SHP77 (cell line): ENCODE results near the gene LRP1B.

Experiments used
- DNase-seq, 2 experiments: peaks; one replicate each; lab custom pipeline; 2025; lab: John Stamatoyannopoulos, UW

Gene LRP1B

DNA sequence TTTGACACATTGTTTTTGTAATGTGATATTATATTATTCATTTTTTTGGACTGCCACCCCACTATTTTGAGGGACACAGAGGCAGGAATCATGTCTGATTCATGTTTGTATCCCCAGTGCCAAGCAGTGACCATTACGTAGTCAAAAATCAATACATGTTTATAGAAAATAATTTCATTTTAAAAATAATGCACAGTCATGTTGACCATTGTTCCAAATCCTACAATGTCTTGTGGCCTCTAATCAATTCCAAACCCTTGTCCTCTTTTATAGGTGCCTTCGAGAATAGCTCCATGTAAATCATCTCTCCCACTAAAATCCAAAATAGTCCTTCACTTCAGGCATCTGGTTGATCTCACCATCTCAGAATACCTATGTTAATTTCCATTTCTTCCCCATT lies 454.7 kb downstream of the LRP1B start:
- no peak for DNase-seq

DNA sequence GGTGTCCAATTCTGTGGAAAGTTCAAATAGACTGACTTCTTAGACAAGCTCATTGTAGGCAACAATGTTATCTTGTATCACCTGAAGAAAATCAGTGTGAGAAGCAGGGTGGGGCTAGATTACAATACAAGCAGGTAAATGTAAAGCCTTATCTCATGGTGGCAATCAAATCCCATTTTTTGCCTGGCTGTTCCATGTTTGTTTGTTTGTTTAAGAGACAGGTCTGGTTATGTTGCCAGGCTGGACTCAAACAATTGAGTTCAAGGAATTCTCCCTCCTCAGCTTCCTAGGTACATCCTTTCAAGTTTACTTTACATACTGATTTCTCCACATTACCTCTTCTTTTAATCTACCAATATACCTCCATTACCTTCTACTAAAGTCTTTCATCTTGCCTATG lies 464.6 kb downstream of the LRP1B start:
- no peak for DNase-seq

DNA sequence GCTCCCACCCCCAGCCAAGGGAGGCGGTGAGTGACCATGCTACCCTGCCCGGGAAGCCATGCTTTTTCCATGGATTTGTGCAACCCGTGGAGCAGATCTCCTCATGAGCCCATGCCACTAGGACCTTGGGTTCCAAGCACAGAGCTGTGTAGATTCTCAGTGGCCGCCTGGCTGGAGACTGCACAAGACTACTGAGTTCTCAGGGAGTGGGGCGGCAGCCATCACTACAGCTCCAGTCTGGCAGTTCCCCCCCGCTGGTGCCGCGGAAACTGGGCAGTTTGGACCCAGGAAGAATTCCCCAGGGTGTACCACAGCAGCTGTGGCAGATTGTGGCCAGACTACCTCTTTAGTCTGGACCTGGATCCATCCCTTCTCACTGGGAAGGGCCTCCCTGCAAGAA lies 470.6 kb downstream of the LRP1B start:
- DNase-seq, result no peak

DNA sequence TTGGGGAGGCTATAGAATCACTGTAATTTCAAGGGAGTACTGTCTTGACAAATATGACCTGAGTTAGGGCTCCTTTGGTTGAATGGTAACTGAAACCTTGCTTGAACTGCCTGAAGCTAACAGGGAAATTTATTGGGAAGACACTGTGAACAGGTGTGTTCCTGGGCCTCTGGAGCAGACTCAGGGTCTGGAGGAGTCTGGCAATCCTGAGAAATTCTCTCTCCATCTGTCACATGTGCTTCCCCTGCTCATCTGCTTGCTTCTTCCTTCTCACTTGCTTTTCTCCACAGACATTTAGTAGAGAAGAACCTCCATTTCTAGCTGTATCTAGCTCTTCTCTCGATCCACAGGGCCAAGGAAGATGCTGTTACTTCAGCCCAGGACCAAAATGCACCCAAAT lies 476.5 kb downstream of the LRP1B start:
- no peak for DNase-seq

DNA sequence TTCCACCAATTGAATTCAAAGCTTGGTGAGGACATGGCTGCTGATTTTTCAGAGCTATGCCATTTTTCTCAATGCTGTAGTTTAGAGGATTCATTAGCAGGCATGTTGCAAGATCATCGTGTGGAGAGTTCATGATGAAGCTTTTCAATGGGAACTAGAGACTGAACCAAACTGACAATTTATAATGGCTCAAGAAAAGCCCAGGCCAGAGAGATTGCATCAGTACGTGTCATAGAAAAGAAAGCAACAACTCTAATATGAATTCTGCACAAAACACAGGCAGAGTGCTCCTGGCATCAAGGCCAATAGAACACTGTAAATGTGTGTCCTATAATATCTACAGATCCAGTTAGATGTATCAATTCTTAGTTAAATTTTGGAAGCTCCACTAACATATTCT lies 477.6 kb downstream of the LRP1B start:
- no peak for DNase-seq

DNA sequence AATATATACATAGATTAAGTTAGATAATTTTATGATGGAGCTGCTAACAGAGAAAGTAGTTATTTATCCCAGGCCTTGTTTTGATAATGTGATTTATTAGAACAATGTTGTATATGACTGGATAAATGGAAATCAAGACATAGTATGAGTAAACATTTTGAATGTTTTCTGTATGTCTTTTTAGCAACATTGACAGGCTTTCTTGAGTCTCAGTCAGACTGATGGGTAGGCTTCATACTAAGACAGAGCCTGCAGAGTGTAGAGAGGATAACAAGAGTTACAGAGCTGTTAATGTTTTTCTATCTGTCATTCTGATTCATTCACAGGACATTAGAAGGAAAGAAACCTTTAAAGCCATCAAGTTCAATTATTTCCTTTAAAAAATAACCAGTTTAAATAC lies 478.5 kb downstream of the LRP1B start:
- no peak for DNase-seq

DNA sequence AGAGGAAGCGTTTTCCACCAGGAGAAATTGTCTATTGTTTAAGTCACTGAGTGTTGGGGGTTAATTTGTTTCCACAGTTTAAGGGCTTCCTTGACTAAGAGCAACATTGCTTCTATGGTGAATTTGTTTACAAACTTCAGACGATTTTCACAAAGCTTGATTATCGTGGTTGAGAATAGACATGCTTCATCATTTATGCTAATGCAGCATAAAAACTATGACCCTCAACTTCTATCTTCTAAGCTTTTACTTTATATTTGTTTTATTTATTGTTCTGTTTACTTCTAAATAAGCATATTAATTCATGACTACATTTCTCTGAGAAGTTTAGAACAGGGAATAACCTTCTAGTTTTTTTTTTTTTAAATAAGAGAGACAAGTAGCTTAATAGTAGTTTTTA lies 483.5 kb downstream of the LRP1B start:
- DNase-seq, result no peak

DNA sequence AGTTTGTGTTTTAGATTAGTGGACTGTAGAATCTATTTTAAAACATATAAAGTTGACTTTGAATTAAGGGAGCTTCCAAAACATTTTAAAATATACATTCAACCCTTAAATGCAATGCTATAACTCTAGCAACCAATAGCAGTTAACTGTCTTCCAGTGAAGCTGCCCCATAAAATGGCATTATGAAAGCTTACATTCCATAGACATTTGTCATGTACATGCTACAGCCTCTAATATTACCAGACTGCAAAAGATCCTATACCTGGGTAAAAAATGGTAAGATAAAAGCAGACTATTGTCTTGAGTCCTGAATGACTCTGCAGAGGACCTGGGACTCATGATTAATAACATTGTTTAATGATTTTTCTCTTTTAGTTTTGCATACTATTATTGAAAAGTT lies 489.4 kb downstream of the LRP1B start:
- no peak for DNase-seq

DNA sequence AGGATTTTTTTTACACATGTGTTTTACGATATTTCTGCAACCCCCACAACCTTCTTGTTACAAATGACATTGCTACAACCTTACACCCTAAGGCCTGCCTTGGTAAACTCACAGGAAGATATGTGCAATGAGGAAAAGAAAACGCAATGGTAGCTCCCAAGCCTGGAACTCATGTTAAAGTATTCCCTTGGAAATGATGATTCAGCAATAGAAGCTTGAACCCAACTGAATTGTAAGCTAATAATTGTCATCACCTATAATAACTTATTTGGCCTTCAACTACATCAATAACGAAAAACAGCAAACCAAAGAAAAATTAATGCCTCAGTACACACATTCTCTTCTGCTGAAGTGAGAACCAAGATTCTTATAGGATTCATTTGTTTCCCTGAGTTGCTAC lies 491.0 kb downstream of the LRP1B start:
- DNase-seq, result no peak

DNA sequence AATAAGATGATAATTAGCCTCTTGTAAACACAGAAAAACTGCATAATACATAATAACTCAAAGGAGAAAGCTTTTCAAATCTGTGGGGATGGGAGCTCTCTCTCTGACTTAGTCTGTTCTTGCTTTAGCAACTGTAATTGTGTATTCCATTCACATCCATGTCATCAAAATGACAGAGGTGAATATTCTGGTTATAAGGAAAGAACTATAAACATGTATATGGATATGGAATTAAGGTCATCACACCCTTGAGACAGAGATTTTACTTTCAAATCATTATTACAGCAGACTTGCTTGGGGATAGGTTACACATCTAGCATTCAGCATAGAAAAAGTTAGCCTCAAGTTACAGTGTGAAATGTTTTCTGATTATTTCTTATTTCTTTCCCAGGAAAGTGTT lies 497.7 kb downstream of the LRP1B start:
- no peak for DNase-seq

DNA sequence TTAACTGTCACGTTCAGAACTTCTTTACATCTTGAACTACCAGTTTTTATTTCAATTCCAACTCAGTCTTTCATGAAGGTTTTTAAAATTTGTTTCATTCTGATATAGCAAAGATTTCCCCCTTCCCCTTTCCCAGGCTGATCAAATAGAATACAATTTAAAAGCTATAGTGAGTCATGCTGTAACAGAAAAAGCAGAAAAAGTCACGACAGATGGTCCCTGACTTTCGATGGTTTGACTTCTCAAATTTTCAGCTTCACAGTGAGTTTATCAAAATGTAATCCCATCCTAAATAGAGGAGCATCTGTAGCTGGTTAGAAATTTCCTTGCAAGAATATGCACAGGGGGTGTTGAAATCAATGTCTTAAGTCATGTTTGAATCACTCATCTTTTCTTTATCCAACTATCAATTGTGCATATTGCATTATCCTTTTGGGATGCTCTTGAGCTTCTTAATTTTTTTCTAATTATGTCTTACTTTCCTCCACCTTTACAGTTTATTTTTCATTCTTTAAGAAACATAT lies 500.3 kb downstream of the LRP1B start:
- no peak for DNase-seq

DNA sequence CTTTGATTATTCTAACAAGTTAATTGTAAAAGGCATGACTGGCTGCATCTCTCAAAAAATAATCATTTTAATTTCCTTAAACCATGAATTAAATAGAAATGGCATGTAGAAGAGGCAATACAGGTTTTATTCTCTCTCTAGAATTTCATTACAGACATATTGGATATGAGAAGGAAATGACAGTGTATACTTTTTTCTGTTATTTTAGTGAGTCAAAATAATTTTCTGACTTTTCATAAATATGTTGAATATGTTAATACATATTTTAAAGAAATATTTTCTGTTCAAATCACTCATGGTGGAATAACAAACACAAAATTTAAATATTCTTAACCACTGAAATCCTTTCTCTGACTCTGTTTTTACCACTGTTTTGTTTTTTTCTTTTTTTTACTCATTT lies 510.4 kb downstream of the LRP1B start:
- no peak for DNase-seq

DNA sequence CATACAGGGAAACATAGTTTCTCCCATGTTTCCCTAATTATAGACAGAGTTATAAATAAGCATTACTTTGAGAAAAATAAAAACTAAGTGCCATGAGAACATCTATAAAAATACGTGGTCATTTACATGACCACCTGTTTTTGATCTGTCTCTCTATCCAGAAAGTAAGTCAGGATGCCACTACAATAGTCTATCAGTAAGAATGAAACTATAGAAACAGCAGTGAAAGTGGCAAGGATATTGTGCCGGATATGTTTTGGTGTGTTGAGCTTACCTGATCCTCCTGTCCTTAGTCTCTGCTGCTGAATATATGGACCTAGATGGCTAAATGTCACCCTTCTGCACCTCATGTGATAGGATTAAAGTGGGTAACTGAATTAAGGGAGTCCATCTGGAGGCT lies 512.4 kb downstream of the LRP1B start:
- no peak for DNase-seq

DNA sequence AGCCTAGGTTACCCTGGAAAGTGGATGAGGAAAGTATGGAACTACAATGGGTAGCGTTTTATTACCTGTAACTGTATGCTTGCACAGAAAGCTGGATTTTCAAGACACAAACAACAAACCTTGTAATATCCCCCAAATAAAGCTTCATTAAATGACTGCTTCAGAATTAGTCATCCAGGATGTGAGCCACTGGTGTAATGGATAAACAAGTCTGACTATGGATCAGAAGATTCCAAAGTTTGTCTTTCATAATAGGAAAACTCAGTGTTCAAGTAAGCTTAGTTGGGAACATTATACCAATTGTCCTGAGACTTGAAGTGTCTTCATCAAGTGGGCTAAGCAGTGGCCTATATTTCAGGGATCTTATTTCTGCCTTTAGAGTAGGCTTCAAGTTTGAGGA lies 518.8 kb downstream of the LRP1B start:
- DNase-seq, result no peak

DNA sequence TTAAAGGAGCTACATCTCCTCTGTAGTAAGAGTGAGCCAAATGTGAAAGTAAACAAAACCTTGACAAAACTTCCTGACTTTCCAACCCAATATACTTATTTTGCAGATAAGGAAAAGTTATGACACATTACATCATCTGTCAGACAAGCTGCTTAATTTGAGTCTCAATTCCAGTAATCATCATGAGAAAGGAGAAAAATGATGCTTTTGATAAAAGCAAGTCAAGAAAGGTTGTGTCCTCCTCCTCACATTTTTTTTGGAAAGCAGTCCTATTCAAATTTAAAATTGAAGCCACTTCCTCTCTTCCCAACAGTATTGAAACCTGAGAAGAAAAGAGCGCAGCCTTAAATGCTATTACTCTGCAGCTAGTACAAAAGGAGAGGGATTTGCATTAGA lies 519.6 kb downstream of the LRP1B start:
- DNase-seq, result no peak

DNA sequence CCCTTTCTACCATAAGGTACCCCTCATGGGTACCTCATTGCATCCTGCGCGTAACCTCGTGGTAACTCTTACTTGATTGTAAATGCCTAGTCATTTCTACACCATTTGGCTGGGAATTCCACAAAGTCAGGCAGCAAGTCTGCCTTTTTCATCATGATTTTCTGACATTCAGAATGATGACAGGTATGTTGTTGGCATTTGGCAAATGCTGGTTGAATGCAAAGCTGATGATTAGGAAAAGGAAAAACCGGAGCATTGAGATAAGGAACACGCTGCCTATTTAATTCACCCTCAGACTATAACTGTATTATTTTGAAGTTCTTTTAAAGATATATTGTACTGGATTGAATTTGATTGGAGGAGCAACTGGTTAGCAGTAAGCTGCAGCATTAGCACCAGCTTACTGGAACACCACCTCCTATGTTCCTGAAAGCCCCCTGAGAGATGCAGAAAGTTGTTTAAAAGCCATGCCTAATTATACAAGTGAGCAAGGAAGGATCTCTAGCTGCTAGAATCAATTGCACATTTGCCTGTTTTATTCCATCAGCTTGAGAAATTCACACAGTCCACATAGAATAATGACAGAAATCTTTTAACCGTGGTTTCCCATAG lies 520.1 kb downstream of the LRP1B start:
- no peak for DNase-seq

DNA sequence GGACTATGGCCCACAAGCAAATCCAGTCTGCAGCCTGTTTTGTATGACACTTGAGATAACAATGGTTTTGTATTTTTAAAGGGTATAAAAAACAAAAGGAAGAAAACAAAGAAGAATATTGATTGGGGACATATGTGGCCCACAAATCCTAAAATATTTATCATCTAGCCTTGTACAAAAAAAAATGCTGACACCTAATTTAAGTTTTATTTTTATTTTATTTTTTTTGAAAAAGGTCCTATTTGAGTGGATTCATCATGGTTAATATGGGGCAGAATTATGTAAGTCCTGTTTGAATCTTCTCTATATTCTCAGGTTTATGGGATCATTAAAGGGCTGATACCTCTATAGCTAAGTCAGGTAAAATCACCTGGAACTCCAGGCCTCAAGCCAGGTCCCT lies 525.7 kb downstream of the LRP1B start:
- DNase-seq, result no peak

DNA sequence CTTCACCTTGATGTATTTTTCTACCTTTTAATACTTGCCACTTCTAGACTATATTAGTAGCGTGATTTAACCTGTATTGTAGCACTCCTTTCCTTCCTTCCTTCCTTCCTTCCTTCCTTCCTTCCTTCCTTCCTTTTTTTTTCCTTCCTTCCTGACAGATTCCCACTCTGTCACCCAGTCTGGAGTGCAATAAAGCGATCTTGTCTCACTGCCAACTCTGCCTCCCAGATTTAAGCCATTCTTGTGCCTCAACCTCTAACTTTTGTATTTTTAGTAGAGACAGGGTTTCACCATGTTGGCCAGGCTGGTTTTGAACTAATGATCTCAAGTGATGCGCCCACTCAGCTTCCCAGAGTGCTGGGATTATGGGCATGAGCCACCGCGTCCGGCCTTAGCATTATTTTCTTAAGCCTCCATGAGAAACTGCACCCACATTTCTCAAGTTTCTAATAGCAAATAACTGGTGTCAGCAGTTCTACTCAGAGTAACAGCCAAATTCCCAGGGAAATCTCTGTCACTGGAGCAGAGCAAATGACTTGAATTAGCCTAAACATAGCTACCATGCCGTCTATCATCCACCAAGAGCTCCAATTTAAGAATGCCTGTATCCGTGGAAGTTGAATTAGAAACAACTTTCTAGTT lies 529.2 kb downstream of the LRP1B start:
- DNase-seq, result no peak

DNA sequence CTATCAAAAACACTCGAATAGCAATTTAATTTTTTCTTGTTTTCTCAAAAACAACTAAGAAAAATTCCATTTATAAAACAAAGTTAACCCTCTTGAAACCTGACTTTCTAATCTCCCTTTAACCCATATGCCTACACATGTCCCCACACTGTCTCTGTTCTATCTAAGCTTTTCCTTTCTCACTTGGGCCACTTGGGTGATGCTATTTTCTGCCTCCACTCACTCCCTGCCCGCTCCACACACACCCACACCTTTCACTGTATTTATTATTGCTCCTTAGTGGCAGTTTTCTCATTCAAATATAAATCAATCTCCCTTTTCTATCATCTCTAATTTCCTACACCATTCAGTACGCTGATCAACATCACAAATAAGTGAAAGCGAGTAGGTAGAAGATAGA lies 531.1 kb downstream of the LRP1B start:
- no peak for DNase-seq

DNA sequence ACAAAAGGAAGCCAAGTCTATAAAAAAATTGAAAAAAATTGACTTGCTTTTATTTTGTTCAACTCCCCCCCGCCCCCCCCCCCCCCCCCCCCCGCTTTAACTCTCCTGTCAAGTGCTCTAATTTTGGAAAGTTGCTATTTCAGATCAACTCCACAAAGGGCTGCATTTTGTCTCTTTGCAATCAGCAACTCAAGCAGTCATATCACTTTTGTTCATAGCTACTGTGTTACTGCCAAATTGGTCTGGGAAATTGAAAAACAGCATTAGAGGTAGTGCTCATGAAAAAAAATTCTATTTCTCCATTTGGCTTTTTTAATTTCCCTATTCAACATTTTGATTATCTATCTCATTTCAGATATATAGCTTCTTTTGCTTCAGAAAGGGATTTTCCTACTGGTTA lies 531.8 kb downstream of the LRP1B start:
- no peak for DNase-seq

DNA sequence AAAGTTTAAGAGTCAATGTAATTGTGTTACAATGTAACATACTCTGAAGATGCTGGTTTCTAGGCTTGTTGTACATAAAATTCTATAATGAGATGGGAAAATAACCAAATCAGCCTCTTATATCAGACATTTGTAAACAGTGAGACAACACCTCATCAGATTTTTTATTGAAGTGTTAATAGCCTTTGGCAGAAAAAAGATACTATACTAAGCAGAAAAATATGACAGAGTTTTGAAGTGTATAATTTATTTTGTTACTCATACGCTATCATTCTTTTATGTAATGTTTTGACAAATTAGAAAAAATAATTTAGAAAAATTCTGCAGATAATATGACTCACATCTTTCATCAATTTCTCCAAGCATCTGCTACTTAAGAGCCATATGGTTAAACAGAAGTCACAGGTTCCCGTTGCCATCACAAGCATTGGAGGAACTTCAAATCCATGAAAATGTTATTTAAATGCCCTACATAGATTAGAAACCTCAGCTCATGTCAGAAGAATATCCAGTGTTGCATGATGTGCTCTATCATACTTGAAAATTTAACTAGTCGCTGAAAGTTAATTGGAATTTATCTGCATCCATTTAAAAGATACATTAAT lies 535.4 kb downstream of the LRP1B start:
- no peak for DNase-seq

DNA sequence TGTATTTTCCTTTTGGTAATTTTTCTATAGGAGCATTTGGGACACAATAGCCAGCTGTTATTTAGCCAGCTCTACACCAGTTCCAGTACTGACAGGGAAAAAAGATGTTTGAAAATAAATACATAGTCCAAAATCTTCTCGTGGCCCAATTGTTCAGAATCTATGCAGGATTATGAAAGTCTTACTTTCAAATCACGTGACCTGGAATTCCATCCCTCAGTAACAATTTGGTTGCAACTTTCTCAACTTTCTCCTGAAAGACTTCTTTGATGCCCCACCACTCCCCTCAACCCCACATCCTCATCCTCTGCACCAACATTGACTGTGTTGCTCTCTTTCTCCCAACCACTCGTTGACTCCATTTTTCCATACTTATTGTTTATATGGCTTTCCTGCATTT lies 539.0 kb downstream of the LRP1B start:
- no peak for DNase-seq

DNA sequence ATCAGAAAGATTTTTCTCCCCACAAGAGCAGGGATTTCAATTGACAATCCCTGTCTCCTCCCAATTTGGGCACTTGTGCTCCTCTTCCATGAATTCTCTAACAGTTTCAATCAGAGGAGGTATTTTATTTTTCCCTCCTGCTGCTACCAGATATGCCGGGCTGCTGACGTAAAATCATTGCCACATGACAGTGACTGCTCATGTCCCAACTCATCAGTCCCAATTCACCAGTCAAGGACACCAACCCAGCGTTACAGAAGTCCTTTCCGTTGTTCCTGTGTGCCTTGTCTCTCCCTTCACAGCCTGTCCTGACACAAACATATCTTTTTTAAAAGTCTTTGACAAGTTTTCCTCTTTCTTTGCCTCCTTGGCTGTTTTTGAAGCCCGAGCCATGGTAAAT lies 540.2 kb downstream of the LRP1B start:
- no peak for DNase-seq

DNA sequence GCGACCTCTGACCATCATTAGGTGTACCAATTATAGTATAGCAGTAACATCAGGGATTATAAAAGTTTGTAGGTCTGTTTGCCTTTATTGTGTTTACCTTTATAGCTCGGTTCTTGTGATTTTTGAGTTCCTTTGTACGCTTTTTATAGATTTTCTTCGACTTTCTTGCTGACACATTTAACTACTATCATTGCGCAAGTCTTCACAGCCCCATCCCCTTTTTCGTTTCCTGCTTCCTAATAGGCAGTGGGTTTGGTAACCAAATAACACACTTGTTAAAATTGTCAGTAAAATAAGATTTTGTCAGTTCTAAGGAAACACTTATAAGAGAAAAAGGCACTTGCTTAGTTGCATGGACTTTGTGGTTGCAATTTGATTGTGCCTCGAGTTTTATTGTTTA lies 541.5 kb downstream of the LRP1B start:
- DNase-seq, result no peak
